ENCODE data around the gene DCUN1D2.

Gene DCUN1D2

GRCh38 chr13:113431171-113431570, 59.3 kb downstream of the DCUN1D2 start:
- no peak overlapping the region for H3K27ac ChIP-seq
- no peak overlapping the region for H3K4me3 ChIP-seq

- H3K4me3 ChIP-seq: no peak overlapping the region
Measured at GRCh38 chr13:113430378-113431110, 60.0 kb downstream of the DCUN1D2 start.

GRCh38 chr13:113429608-113429985, 60.9 kb downstream of the DCUN1D2 start:
- Histone ChIP-seq H3K4me3 (no peak overlapping the region), H3K27ac (no peak overlapping the region)

More at GRCh38 chr13:113430378-113431110, 60.0 kb downstream of the DCUN1D2 start:
- H3K27ac ChIP-seq: no peak overlapping the region

GRCh38 chr13:113428871-113429607, 61.5 kb downstream of the DCUN1D2 start:
- no peak overlapping the region for H3K4me3 ChIP-seq
- no peak overlapping the region for H3K27ac ChIP-seq

GRCh38 chr13:113428469-113428865, 62.0 kb downstream of the DCUN1D2 start:
- H3K27ac ChIP-seq: no peak overlapping the region
- no peak overlapping the region for H3K4me3 ChIP-seq

- no peak overlapping the region for H3K27ac ChIP-seq
- H3K4me3 ChIP-seq: no peak overlapping the region
Measured at GRCh38 chr13:113427562-113428468, 62.7 kb downstream of the DCUN1D2 start.

- no peak overlapping the region for H3K27ac ChIP-seq
Measured at GRCh38 chr13:113426591-113426986, 63.9 kb downstream of the DCUN1D2 start.

GRCh38 chr13:113425941-113426590, 64.4 kb downstream of the DCUN1D2 start:
- Histone ChIP-seq H3K4me3 (no peak overlapping the region), H3K27ac (no peak overlapping the region)

More at GRCh38 chr13:113426591-113426986, 63.9 kb downstream of the DCUN1D2 start:
- H3K4me3 ChIP-seq: no peak overlapping the region

GRCh38 chr13:113423520-113424163, 66.9 kb downstream of the DCUN1D2 start:
- H3K4me3 ChIP-seq: no peak overlapping the region
- no peak overlapping the region for H3K27ac ChIP-seq

- Histone ChIP-seq H3K4me3 (no peak overlapping the region), H3K27ac (peak overlapping the region in 1 of 21 experiments; percentile 71)
Measured at GRCh38 chr13:113422807-113423519, 67.5 kb downstream of the DCUN1D2 start.

- no peak overlapping the region for H3K4me3 ChIP-seq
- peak overlapping the region in 8 of 21 experiments; percentile 10 to 71 (median 44) for H3K27ac ChIP-seq
Measured at GRCh38 chr13:113421673-113422270, 68.7 kb downstream of the DCUN1D2 start.

GRCh38 chr13:113420833-113421600, 69.5 kb downstream of the DCUN1D2 start:
- Histone ChIP-seq H3K27ac (peak overlapping the region in 5 of 21 experiments; percentile 34 to 71 (median 45)), H3K4me3 (no peak overlapping the region)

- Histone ChIP-seq H3K27ac (no peak overlapping the region), H3K4me3 (no peak overlapping the region)
Measured at GRCh38 chr13:113420232-113420631, 70.3 kb downstream of the DCUN1D2 start.

- H3K4me3 ChIP-seq: no peak overlapping the region
- H3K27ac ChIP-seq: no peak overlapping the region
Measured at GRCh38 chr13:113419531-113420193, 70.8 kb downstream of the DCUN1D2 start.

- Histone ChIP-seq H3K27ac (no peak overlapping the region), H3K4me3 (no peak overlapping the region)
Measured at GRCh38 chr13:113418722-113419049, 71.8 kb downstream of the DCUN1D2 start.

GRCh38 chr13:113417836-113418721, 72.4 kb downstream of the DCUN1D2 start:
- H3K4me3 ChIP-seq: no peak overlapping the region
- no peak overlapping the region for H3K27ac ChIP-seq

Data from skin epidermis (tissue), 12 donors.